IMR-90 (cell line): Measurements from ENCODE around the gene DPF1.

Experiments
- BHLHE40 ChIP-seq: fragments of 150-350 bp; IDR thresholded peaks from 2 replicates; pipeline ENCODE4 v1.6.1; 2016; ENCODE audit warnings: mild to moderate bottlenecking, low read depth, low read length
- CEBPB ChIP-seq: IDR thresholded peaks from 2 replicates; pipeline ENCODE4 v1.6.1; 2012; ENCODE audit warnings: low read depth, low read length, improper control_type of control experiment
- CHD1 ChIP-seq: IDR thresholded peaks from 2 replicates; pipeline ENCODE4 v1.6.1; 2012; ENCODE audit warnings: low read depth, low read length, improper control_type of control experiment
- MAFK ChIP-seq: IDR thresholded peaks from 2 replicates; pipeline ENCODE4 v1.6.1; 2012; ENCODE audit warnings: low read depth, low read length, improper control_type of control experiment
- MAZ ChIP-seq: IDR thresholded peaks from 2 replicates; pipeline ENCODE4 v1.6.1; 2012; ENCODE audit warnings: low read depth, mild to moderate bottlenecking, low read length, improper control_type of control experiment, moderate library complexity, borderline replicate concordance
- MXI1 ChIP-seq: IDR thresholded peaks from 2 replicates; pipeline ENCODE4 v1.6.1; 2012; ENCODE audit warnings: low read depth, mild to moderate bottlenecking, low read length, moderate library complexity, borderline replicate concordance
- NFE2L2 ChIP-seq: fragments of 150-350 bp; IDR thresholded peaks from 2 replicates; pipeline ENCODE4 v1.6.1; 2016; ENCODE audit warnings: low read depth, mild to moderate bottlenecking, low read length
- POLR2A ChIP-seq: IDR thresholded peaks from 2 replicates; pipeline ENCODE4 v1.6.1; 2012; ENCODE audit warnings: mild to moderate bottlenecking, low read depth, low read length
- RFX5 ChIP-seq: IDR thresholded peaks from 2 replicates; pipeline ENCODE4 v1.8.0; 2012; ENCODE audit warnings: low read depth, mild to moderate bottlenecking, low read length, moderate library complexity
- TF ChIP-seq, protein P1 (sequence below): conservative IDR thresholded peaks from 2 replicates; pipeline ENCODE4 v1.5.1; 2012; ENCODE audit warnings: mild to moderate bottlenecking, low read depth, low read length, improper control_type of control experiment
- TF ChIP-seq, protein P2 (sequence below): fragments of 150-350 bp; IDR thresholded peaks from 2 replicates; pipeline ENCODE4 v1.6.1; 2016; ENCODE audit warnings: low read depth, mild to moderate bottlenecking, low read length, moderate library complexity, borderline replicate concordance

- TF ChIP-seq, protein P1, sequence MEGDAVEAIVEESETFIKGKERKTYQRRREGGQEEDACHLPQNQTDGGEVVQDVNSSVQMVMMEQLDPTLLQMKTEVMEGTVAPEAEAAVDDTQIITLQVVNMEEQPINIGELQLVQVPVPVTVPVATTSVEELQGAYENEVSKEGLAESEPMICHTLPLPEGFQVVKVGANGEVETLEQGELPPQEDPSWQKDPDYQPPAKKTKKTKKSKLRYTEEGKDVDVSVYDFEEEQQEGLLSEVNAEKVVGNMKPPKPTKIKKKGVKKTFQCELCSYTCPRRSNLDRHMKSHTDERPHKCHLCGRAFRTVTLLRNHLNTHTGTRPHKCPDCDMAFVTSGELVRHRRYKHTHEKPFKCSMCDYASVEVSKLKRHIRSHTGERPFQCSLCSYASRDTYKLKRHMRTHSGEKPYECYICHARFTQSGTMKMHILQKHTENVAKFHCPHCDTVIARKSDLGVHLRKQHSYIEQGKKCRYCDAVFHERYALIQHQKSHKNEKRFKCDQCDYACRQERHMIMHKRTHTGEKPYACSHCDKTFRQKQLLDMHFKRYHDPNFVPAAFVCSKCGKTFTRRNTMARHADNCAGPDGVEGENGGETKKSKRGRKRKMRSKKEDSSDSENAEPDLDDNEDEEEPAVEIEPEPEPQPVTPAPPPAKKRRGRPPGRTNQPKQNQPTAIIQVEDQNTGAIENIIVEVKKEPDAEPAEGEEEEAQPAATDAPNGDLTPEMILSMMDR: no peak
- TF ChIP-seq CHD1 (no peak), POLR2A (no peak), RFX5 (no peak), MAZ (no peak), NFE2L2 (no peak), MAFK (no peak), BHLHE40 (no peak), CEBPB (no peak), MXI1 (no peak)
- TF ChIP-seq, protein P2, sequence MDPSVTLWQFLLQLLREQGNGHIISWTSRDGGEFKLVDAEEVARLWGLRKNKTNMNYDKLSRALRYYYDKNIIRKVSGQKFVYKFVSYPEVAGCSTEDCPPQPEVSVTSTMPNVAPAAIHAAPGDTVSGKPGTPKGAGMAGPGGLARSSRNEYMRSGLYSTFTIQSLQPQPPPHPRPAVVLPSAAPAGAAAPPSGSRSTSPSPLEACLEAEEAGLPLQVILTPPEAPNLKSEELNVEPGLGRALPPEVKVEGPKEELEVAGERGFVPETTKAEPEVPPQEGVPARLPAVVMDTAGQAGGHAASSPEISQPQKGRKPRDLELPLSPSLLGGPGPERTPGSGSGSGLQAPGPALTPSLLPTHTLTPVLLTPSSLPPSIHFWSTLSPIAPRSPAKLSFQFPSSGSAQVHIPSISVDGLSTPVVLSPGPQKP: no peak
Measured at GRCh38 chr19:38213469-38213868, 10.6 kb downstream of the DPF1 start.
